ENCODE measurements around the gene ZNF385A. TPM values are rescaled to one million over a fixed set of nuclear protein-coding genes. Genes with fewer than 3 reads are reported as not detected.

Gene ZNF385A
- total RNA-seq, 2 experiments from 2014 or later, result 0.32 to 2.9 TPM

- no peak for DNase-seq (ENCODE audit: low spot score)
- Histone ChIP-seq H3K4me2 (ENCODE audit: low read length) (no peak overlapping the region), H3K9me3 (ENCODE audit: low read length) (no peaks in the 10 kb centered on the region), H3K4me3 (ENCODE audit: low read depth, low read length, poor library complexity, severe bottlenecking) (no peak overlapping the region), H3K9me2 (ENCODE audit: insufficient read depth, low read length) (no peaks in the 10 kb centered on the region), H4K20me1 (ENCODE audit: insufficient read depth, low read length) (no peaks in the 10 kb centered on the region), H3K27ac (ENCODE audit: low read depth, low read length, poor library complexity, severe bottlenecking) (no peak overlapping the region), H2AFZ (ENCODE audit: low read length) (no peak overlapping the region), H3K36me3 (ENCODE audit: insufficient read depth, low read length) (no peaks in the 10 kb centered on the region), H3K4me1 (ENCODE audit: insufficient read depth, low read length, poor library complexity, severe bottlenecking) (peaks cover 8% of the 10 kb centered on the region), H3K79me2 (ENCODE audit: insufficient read depth, low read depth, low read length) (no peaks in the 10 kb centered on the region)
- POLR2A ChIA-PET, result interaction anchor here (1.2 kb wide), 1 partner anchor 158 kb away, joined by 3 read pairs; no protein-coding TSS in a partner anchor
- no peak for TF ChIP-seq CTCF (conservative IDR thresholded peaks at IDR 0.05; ENCODE audit: low read length)
- no peak for TF ChIP-seq EZH2phosphoT487 (IDR thresholded peaks at IDR 0.05; ENCODE audit: borderline replicate concordance, low read depth, low read length)
- intact Hi-C loops (cut with micrococcal nuclease; ENCODE audit: unreplicated experiment), result no loop called here
- CTCF ChIA-PET (ENCODE audit: unreplicated experiment), result interaction anchor here (0.6 to 1.0 kb wide), 2 partner anchors 14 to 185 kb away, joined by 3 to 7 read pairs; partner anchors contain the start of gene SMUG1
- no TSS peak for BruUV-seq (replicated peaks)
Measured at GRCh38 chr12:54373649-54374561, 10.6 kb downstream of the ZNF385A start.

GRCh38 chr12:54372113-54372806 is 12.3 kb downstream of the ZNF385A start:
- Histone ChIP-seq H3K9me2 (ENCODE audit: insufficient read depth, low read length) (no peaks in the 10 kb centered on the region), H2AFZ (ENCODE audit: low read length) (no peak overlapping the region), H4K20me1 (ENCODE audit: insufficient read depth, low read length) (no peaks in the 10 kb centered on the region), H3K4me2 (ENCODE audit: low read length) (no peak overlapping the region), H3K27ac (ENCODE audit: low read depth, low read length, poor library complexity, severe bottlenecking) (no peak overlapping the region), H3K36me3 (ENCODE audit: insufficient read depth, low read length) (no peaks in the 10 kb centered on the region), H3K9me3 (ENCODE audit: low read length) (no peaks in the 10 kb centered on the region), H3K79me2 (ENCODE audit: insufficient read depth, low read depth, low read length) (no peaks in the 10 kb centered on the region), H3K4me1 (ENCODE audit: insufficient read depth, low read length, poor library complexity, severe bottlenecking) (peaks cover 13% of the 10 kb centered on the region), H3K4me3 (ENCODE audit: low read depth, low read length, poor library complexity, severe bottlenecking) (no peak overlapping the region)
- no TSS peak for BruUV-seq (replicated peaks)
- no peak for DNase-seq (ENCODE audit: low spot score)
- ChIA-PET POLR2A (no interaction called here), CTCF (ENCODE audit: unreplicated experiment) (interaction anchor here (0.5 kb wide), 1 partner anchor 153 kb away, joined by 3 read pairs; no protein-coding TSS in a partner anchor)
- intact Hi-C loops (cut with micrococcal nuclease; ENCODE audit: unreplicated experiment), result no loop called here
- TF ChIP-seq EZH2phosphoT487 (IDR thresholded peaks at IDR 0.05; ENCODE audit: borderline replicate concordance, low read depth, low read length) (no peak), CTCF (conservative IDR thresholded peaks at IDR 0.05; ENCODE audit: low read length) (no peak)

Measured in OCI-LY7 (cell line).